GM12878 (cell line): ENCODE measurements around the gene ZER1. TPM values are rescaled to one million over a fixed set of nuclear protein-coding genes. Genes with fewer than 3 reads are reported as not detected.

Experiments
- BHLHE40 ChIP-seq, 2 experiments: fragments of 450-650 bp in 1 of 2; IDR thresholded peaks; 2 replicates each; pipeline ENCODE4 v1.6.1; 2011 to 2017; ENCODE audit warnings: low read depth in 2 of 2, borderline replicate concordance in 1 of 2, improper control_type of control experiment in 1 of 2, low read length in 1 of 2, mild to moderate bottlenecking in 1 of 2
- CBX3 ChIP-seq: fragments of 200-600 bp; sonication (generic); IDR thresholded peaks from 2 replicates; pipeline ENCODE4 v1.6.1; 2016; ENCODE audit warnings: low read depth, borderline replicate concordance
- CBX5 ChIP-seq: sonication (generic); IDR thresholded peaks from 2 replicates; pipeline ENCODE4 v1.6.1; 2016; ENCODE audit warnings: low read depth, moderate library complexity, mild to moderate bottlenecking, inconsistent platforms
- CREM ChIP-seq: IDR thresholded peaks from 2 replicates; pipeline ENCODE4 v1.6.1; 2014; ENCODE audit warnings: antibody characterized with exemption, low read depth
- E2F4 ChIP-seq: IDR thresholded peaks from 2 replicates; pipeline ENCODE4 v1.6.1; 2012; ENCODE audit warnings: low read depth, low read length, improper control_type of control experiment
- ELK1 ChIP-seq: IDR thresholded peaks from 2 replicates; pipeline ENCODE4 v1.6.1; 2012; ENCODE audit warnings: low read depth, low read length, improper control_type of control experiment
- GATAD2B ChIP-seq: fragments of 450-650 bp; conservative IDR thresholded peaks from 2 replicates; pipeline ENCODE4 v1.6.1; 2017; ENCODE audit warnings: low read depth, mild to moderate bottlenecking, moderate library complexity
- PAX5 ChIP-seq: IDR thresholded peaks from 2 replicates; pipeline ENCODE4 v1.6.1; 2011; ENCODE audit warnings: low read depth, low read length, borderline replicate concordance
- POLR2AphosphoS5 ChIP-seq: IDR thresholded peaks from 2 replicates; pipeline ENCODE4 v1.6.1; 2011; ENCODE audit warnings: mild to moderate bottlenecking, low read length, inconsistent platforms
- YY1 ChIP-seq: IDR thresholded peaks from 2 replicates; pipeline ENCODE4 v1.6.1; 2011; ENCODE audit warnings: low read depth, mild to moderate bottlenecking, low read length
- polyA plus RNA-seq, 11 experiments: library from polyadenylated mRNA; depleted of rRNA in 4 of 11; unstranded in 6 of 11; stranded (reverse) in 5 of 11; fragments of >200 nt; fragmentation: Nextera tagmentation in 4 of 11; fragmentation: Illumina TruSeq in 1 of 11; extraction: Ambion mirVana in 4 of 11; extraction: Trizol in 1 of 11; gene quantifications; 1 replicate in 1 of 11; 2 replicates in 10 of 11; pipeline versions ENCODE4 v1.2.1 to v1.2.3, GENCODE V29; 2011 to 2016; ENCODE audit warnings: inconsistent platforms in 2 of 11, missing spikeins in 2 of 11, low read depth in 1 of 11
- small RNA-seq: library from RNA; depleted of rRNA; stranded (forward); fragments of <200 nt; gene quantifications from one replicate; pipeline ENCODE3, GENCODE V24; 2014
- total RNA-seq, 4 experiments: library from RNA; depleted of rRNA in 3 of 4; stranded (reverse); fragments of >200 nt in 3 of 4; fragmentation: Illumina TruSeq in 1 of 4; extraction: Trizol in 1 of 4; gene quantifications; 2 replicates each; pipeline versions ENCODE4 v1.2.1 to v1.2.3, GENCODE V29; 2013 to 2021

The ZER1 gene
- total and polyA plus RNA-seq, 10 of the 15 experiments (the other 5 are each of a cell fraction or from before 2014, with no cell fraction given): 0.32 to 16.9 (median 7.9) TPM

- TF ChIP-seq GATAD2B (peak; percentile 28; the same call in 1 of the 2 replicates), CBX5 (no peak), CBX3 (no peak), E2F4 (no peak), YY1 (peak; percentile 85), ELK1 (0 out of 2 replicates have a peak, but pooled peaks have one; percentile 6), PAX5 (no peak), BHLHE40 (IDR thresholded peaks at IDR 0.05; ENCODE audit: borderline replicate concordance in 1 of 2, low read depth in 2 of 2, low read length in 1 of 2) (peak; percentile 35 to 46; a peak in 2 of 4 replicates), CREM (0 out of 2 replicates have a peak, but pooled peaks have one; percentile 3), POLR2AphosphoS5 (peak; percentile 83; the same call in 1 of the 2 replicates)
- TF ChIP-seq, all 136 proteins: peak for 16
These were observed 88.2 kb downstream of the ZER1 start (continued) for GRCh38 chr9:128683340-128684064.

Small RNA genes within 50 kb of the gene (small RNA-seq; reads per million reads assigned to genes)
- not detected for gene RF00017
- not detected for gene RN7SL560P

Other genes with a start within 250 kb of the ZER1 start
Only the 7 nearest of the 13 such genes appear.
- gene SET, start 82.7 kb downstream of the ZER1 start, total RNA-seq (2014; rRNA removed): 345 and 493 TPM in 2 replicates
- 676 and 706 TPM in 2 replicates for gene SET, start 82.7 kb downstream of the ZER1 start, total RNA-seq (2014; rRNA removed; fragmentation: Illumina TruSeq; extraction: Trizol)
- 503 and 533 TPM in 2 replicates for gene SET, start 82.7 kb downstream of the ZER1 start, total RNA-seq (2021)
- gene SET, start 82.7 kb downstream of the ZER1 start, polyA plus RNA-seq (2011; rRNA removed): 305 and 466 TPM in 2 replicates
- gene SET, start 82.7 kb downstream of the ZER1 start, polyA plus RNA-seq (2014; fragmentation: Illumina TruSeq; extraction: Trizol): 597 and 873 TPM in 2 replicates
- gene SET, start 82.7 kb downstream of the ZER1 start, polyA plus RNA-seq (2014; fragmentation: Nextera tagmentation; extraction: Ambion mirVana): 100 to 1,000 TPM; 314 to 450 TPM
- gene SET, start 82.7 kb downstream of the ZER1 start, polyA plus RNA-seq (2014; rRNA removed): 274 and 284 TPM in 2 replicates
- gene SET, start 82.7 kb downstream of the ZER1 start, polyA plus RNA-seq (2016; fragmentation: Nextera tagmentation; extraction: Ambion mirVana): 100 to 1,000 TPM; 440 to 466 TPM
- 5.1 and 6.3 TPM in 2 replicates for gene PKN3, start 69.4 kb downstream of the ZER1 start, total RNA-seq (2014; rRNA removed)
- gene PKN3, start 69.4 kb downstream of the ZER1 start, total RNA-seq (2014; rRNA removed; fragmentation: Illumina TruSeq; extraction: Trizol): 3.3 and 3.9 TPM in 2 replicates
- 7.6 and 8.2 TPM in 2 replicates for gene PKN3, start 69.4 kb downstream of the ZER1 start, total RNA-seq (2021)
- 2.5 and 3.6 TPM in 2 replicates for gene PKN3, start 69.4 kb downstream of the ZER1 start, polyA plus RNA-seq (2011; rRNA removed)
- 2.1 and 3.1 TPM in 2 replicates for gene PKN3, start 69.4 kb downstream of the ZER1 start, polyA plus RNA-seq (2014; fragmentation: Illumina TruSeq; extraction: Trizol)
- under 1 TPM; 0.35 to 0.47 TPM for gene PKN3, start 69.4 kb downstream of the ZER1 start, polyA plus RNA-seq (2014; fragmentation: Nextera tagmentation; extraction: Ambion mirVana)
- 11.0 and 11.7 TPM in 2 replicates for gene PKN3, start 69.4 kb downstream of the ZER1 start, polyA plus RNA-seq (2014; rRNA removed)
- 1 to 10 TPM; 1.5 to 2.1 TPM for gene PKN3, start 69.4 kb downstream of the ZER1 start, polyA plus RNA-seq (2016; fragmentation: Nextera tagmentation; extraction: Ambion mirVana)
- gene ZDHHC12, start 47.8 kb downstream of the ZER1 start, total RNA-seq (2014; rRNA removed): 99.0 and 112 TPM in 2 replicates
- 20.5 and 24.8 TPM in 2 replicates for gene ZDHHC12, start 47.8 kb downstream of the ZER1 start, total RNA-seq (2014; rRNA removed; fragmentation: Illumina TruSeq; extraction: Trizol)
- 67.2 and 75.1 TPM in 2 replicates for gene ZDHHC12, start 47.8 kb downstream of the ZER1 start, total RNA-seq (2021)
- 8.3 and 23.7 TPM in 2 replicates for gene ZDHHC12, start 47.8 kb downstream of the ZER1 start, polyA plus RNA-seq (2011; rRNA removed)
- gene ZDHHC12, start 47.8 kb downstream of the ZER1 start, polyA plus RNA-seq (2014; fragmentation: Illumina TruSeq; extraction: Trizol): 1.5 and 13.9 TPM in 2 replicates
- 1 to 10 TPM in 1 of 2 experiments, under 1 TPM in 1; 0.95 to 9.9 TPM for gene ZDHHC12, start 47.8 kb downstream of the ZER1 start, polyA plus RNA-seq (2014; fragmentation: Nextera tagmentation; extraction: Ambion mirVana)
- gene ZDHHC12, start 47.8 kb downstream of the ZER1 start, polyA plus RNA-seq (2014; rRNA removed): 106 and 139 TPM in 2 replicates
- gene ZDHHC12, start 47.8 kb downstream of the ZER1 start, polyA plus RNA-seq (2016; fragmentation: Nextera tagmentation; extraction: Ambion mirVana): 100 to 1,000 TPM; 129 to 146 TPM
- 9.2 and 10.8 TPM in 2 replicates for gene TBC1D13, start 15.3 kb upstream of the ZER1 start, total RNA-seq (2014; rRNA removed)
- gene TBC1D13, start 15.3 kb upstream of the ZER1 start, total RNA-seq (2014; rRNA removed; fragmentation: Illumina TruSeq; extraction: Trizol): 6.3 and 7.1 TPM in 2 replicates
- gene TBC1D13, start 15.3 kb upstream of the ZER1 start, total RNA-seq (2021): 18.7 and 20.5 TPM in 2 replicates
- gene TBC1D13, start 15.3 kb upstream of the ZER1 start, polyA plus RNA-seq (2011; rRNA removed): 9.5 and 21.2 TPM in 2 replicates
- gene TBC1D13, start 15.3 kb upstream of the ZER1 start, polyA plus RNA-seq (2014; fragmentation: Illumina TruSeq; extraction: Trizol): 16.3 and 22.1 TPM in 2 replicates
- 1 to 10 TPM; 3.0 to 3.1 TPM for gene TBC1D13, start 15.3 kb upstream of the ZER1 start, polyA plus RNA-seq (2014; fragmentation: Nextera tagmentation; extraction: Ambion mirVana)
- 16.7 and 19.1 TPM in 2 replicates for gene TBC1D13, start 15.3 kb upstream of the ZER1 start, polyA plus RNA-seq (2014; rRNA removed)
- gene TBC1D13, start 15.3 kb upstream of the ZER1 start, polyA plus RNA-seq (2016; fragmentation: Nextera tagmentation; extraction: Ambion mirVana): 10 to 100 TPM; 22.2 to 23.1 TPM
- 22.1 and 29.2 TPM in 2 replicates for gene ENDOG, start 46.6 kb upstream of the ZER1 start, total RNA-seq (2014; rRNA removed)
- gene ENDOG, start 46.6 kb upstream of the ZER1 start, total RNA-seq (2014; rRNA removed; fragmentation: Illumina TruSeq; extraction: Trizol): 4.8 and 5.8 TPM in 2 replicates
- gene ENDOG, start 46.6 kb upstream of the ZER1 start, total RNA-seq (2021): 28.1 and 28.2 TPM in 2 replicates
- 6.6 and 12.2 TPM in 2 replicates for gene ENDOG, start 46.6 kb upstream of the ZER1 start, polyA plus RNA-seq (2011; rRNA removed)
- 1.0 and 3.2 TPM in 2 replicates for gene ENDOG, start 46.6 kb upstream of the ZER1 start, polyA plus RNA-seq (2014; fragmentation: Illumina TruSeq; extraction: Trizol)
- 1 to 10 TPM in 1 of 2 experiments, under 1 TPM in 1; 0.84 to 1.8 TPM for gene ENDOG, start 46.6 kb upstream of the ZER1 start, polyA plus RNA-seq (2014; fragmentation: Nextera tagmentation; extraction: Ambion mirVana)
- gene ENDOG, start 46.6 kb upstream of the ZER1 start, polyA plus RNA-seq (2014; rRNA removed): 24.9 and 31.4 TPM in 2 replicates
- gene ENDOG, start 46.6 kb upstream of the ZER1 start, polyA plus RNA-seq (2016; fragmentation: Nextera tagmentation; extraction: Ambion mirVana): 10 to 100 TPM in 1 of 2 experiments, under 1 TPM in 1; 0.92 to 19.3 TPM
- 40.5 and 49.2 TPM in 2 replicates for gene SPOUT1, start 57.9 kb upstream of the ZER1 start, total RNA-seq (2014; rRNA removed)
- gene SPOUT1, start 57.9 kb upstream of the ZER1 start, total RNA-seq (2014; rRNA removed; fragmentation: Illumina TruSeq; extraction: Trizol): 14.3 and 17.3 TPM in 2 replicates
- 75.0 and 77.8 TPM in 2 replicates for gene SPOUT1, start 57.9 kb upstream of the ZER1 start, total RNA-seq (2021)
- 21.7 and 48.0 TPM in 2 replicates for gene SPOUT1, start 57.9 kb upstream of the ZER1 start, polyA plus RNA-seq (2011; rRNA removed)
- gene SPOUT1, start 57.9 kb upstream of the ZER1 start, polyA plus RNA-seq (2014; fragmentation: Illumina TruSeq; extraction: Trizol): 5.0 and 22.6 TPM in 2 replicates
- 10 to 100 TPM in 1 of 2 experiments, 1 to 10 TPM in 1; 5.7 to 16.4 TPM for gene SPOUT1, start 57.9 kb upstream of the ZER1 start, polyA plus RNA-seq (2014; fragmentation: Nextera tagmentation; extraction: Ambion mirVana)
- 40.7 and 49.1 TPM in 2 replicates for gene SPOUT1, start 57.9 kb upstream of the ZER1 start, polyA plus RNA-seq (2014; rRNA removed)
- 10 to 100 TPM; 85.2 to 95.0 TPM for gene SPOUT1, start 57.9 kb upstream of the ZER1 start, polyA plus RNA-seq (2016; fragmentation: Nextera tagmentation; extraction: Ambion mirVana)
- gene KYAT1, start 110.0 kb upstream of the ZER1 start, total RNA-seq (2014; rRNA removed): 12.4 and 12.8 TPM in 2 replicates
- gene KYAT1, start 110.0 kb upstream of the ZER1 start, total RNA-seq (2014; rRNA removed; fragmentation: Illumina TruSeq; extraction: Trizol): 6.3 and 7.4 TPM in 2 replicates
- 12.2 and 12.7 TPM in 2 replicates for gene KYAT1, start 110.0 kb upstream of the ZER1 start, total RNA-seq (2021)
- gene KYAT1, start 110.0 kb upstream of the ZER1 start, polyA plus RNA-seq (2011; rRNA removed): 8.6 and 14.0 TPM in 2 replicates
- 5.4 and 7.9 TPM in 2 replicates for gene KYAT1, start 110.0 kb upstream of the ZER1 start, polyA plus RNA-seq (2014; fragmentation: Illumina TruSeq; extraction: Trizol)
- gene KYAT1, start 110.0 kb upstream of the ZER1 start, polyA plus RNA-seq (2014; fragmentation: Nextera tagmentation; extraction: Ambion mirVana): 1 to 10 TPM; 5.8 to 6.2 TPM
- gene KYAT1, start 110.0 kb upstream of the ZER1 start, polyA plus RNA-seq (2014; rRNA removed): 15.7 and 15.9 TPM in 2 replicates
- gene KYAT1, start 110.0 kb upstream of the ZER1 start, polyA plus RNA-seq (2016; fragmentation: Nextera tagmentation; extraction: Ambion mirVana): 10 to 100 TPM; 10.3 to 12.8 TPM